Measurements from ENCODE around the gene ALOX12B. TPM values are rescaled to one million over a fixed set of nuclear protein-coding genes. Genes with fewer than 3 reads are reported as not detected.

The ALOX12B gene
- total and polyA plus RNA-seq, 2 of the 8 experiments (the other 6 are each of a cell fraction or from before 2014, with no cell fraction given), result 0.86 TPM; not detected in 1

DNA sequence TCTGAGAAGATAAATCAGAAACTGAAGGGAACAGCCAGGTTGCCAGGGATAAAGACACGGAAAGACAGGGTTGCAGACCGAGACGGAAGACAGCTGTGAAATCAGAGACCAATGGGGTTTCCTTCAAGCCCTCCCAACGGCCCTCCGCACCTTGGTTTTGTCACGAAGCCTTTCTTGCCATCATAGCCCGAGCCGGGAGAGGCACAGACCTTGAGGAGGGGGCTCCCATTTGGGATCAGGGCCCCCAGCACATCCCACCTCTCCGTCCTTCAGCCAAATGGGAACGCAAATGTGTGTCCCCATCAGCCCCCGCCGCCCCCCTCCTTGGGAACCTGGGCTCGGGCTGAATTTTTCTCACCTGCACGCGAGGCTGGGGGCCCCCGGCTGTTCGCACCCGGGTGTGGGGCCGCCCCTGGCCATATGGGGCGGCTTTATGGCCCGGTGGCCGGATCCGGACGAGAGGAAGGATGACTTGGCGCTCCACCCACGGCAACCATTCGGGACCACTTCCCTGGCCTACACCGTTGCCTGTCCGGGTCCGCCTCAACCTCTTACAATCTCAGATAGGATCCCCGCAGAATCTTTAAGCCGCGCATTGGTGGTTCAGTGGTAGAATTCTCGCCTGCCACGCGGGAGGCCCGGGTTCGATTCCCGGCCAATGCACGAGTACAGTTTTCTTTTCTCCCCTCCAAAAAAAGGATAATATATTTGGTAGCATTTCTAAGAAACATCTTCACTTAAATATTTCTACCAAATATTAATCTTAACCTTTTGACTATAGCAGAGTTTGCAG lies 37.8 kb upstream of the ALOX12B start (continued):
- TF ChIP-seq, protein P1, sequence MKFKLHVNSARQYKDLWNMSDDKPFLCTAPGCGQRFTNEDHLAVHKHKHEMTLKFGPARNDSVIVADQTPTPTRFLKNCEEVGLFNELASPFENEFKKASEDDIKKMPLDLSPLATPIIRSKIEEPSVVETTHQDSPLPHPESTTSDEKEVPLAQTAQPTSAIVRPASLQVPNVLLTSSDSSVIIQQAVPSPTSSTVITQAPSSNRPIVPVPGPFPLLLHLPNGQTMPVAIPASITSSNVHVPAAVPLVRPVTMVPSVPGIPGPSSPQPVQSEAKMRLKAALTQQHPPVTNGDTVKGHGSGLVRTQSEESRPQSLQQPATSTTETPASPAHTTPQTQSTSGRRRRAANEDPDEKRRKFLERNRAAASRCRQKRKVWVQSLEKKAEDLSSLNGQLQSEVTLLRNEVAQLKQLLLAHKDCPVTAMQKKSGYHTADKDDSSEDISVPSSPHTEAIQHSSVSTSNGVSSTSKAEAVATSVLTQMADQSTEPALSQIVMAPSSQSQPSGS (IDR thresholded peaks at IDR 0.05; ENCODE audit: low read length), result peak; percentile 56; the same call in 1 of the 2 replicates
